HepG2 (cell line): Measurements from ENCODE around the gene CDC14B. TPM values are rescaled to one million over a fixed set of nuclear protein-coding genes. Genes with fewer than 3 reads are reported as not detected.

ENCODE experiments used
- ADNP ChIP-seq: sonication (generic); formaldehyde crosslinking; IDR thresholded peaks from 2 replicates; pipeline ENCODE4 v1.4.0; 2020; ENCODE audit warnings: missing genetic modification reagents
- CBX5 ChIP-seq: sonication (generic); formaldehyde crosslinking; IDR thresholded peaks from 2 replicates; pipeline ENCODE4 v1.4.0; 2020; ENCODE audit warnings: missing genetic modification reagents, borderline replicate concordance
- GABPB1 ChIP-seq: IDR thresholded peaks from 2 replicates; pipeline ENCODE4 v1.6.1; 2016; ENCODE audit warnings: mild to moderate bottlenecking, missing genetic modification reagents, moderate library complexity, missing compliant biosample characterization
- GATAD2A ChIP-seq: IDR thresholded peaks from 2 replicates; pipeline ENCODE4 v1.6.1; 2016
- KDM1A ChIP-seq: IDR thresholded peaks from 2 replicates; pipeline ENCODE4 v1.6.1; 2016; ENCODE audit warnings: missing compliant biosample characterization
- KDM3A ChIP-seq: IDR thresholded peaks from 2 replicates; pipeline ENCODE4 v1.6.1; 2018; ENCODE audit warnings: low read depth, missing compliant biosample characterization
- KMT2B ChIP-seq: IDR thresholded peaks from 2 replicates; pipeline ENCODE4 v1.6.1; 2016; ENCODE audit warnings: missing genetic modification reagents, missing compliant biosample characterization
- MAZ ChIP-seq, 2 experiments: sonication (generic) in 1 of 2; formaldehyde crosslinking in 1 of 2; IDR thresholded peaks; 2 replicates each; pipeline versions ENCODE4 v1.5.0 to v1.6.1; 2012 to 2020; ENCODE audit warnings: low read depth in 2 of 2, mild to moderate bottlenecking in 2 of 2, borderline replicate concordance in 1 of 2, improper control_type of control experiment in 1 of 2, low read length in 1 of 2, missing genetic modification reagents in 1 of 2, moderate library complexity in 1 of 2
- MED13 ChIP-seq: sonication (generic); formaldehyde crosslinking; IDR thresholded peaks from 2 replicates; pipeline ENCODE4 v1.5.0; 2020; ENCODE audit warnings: missing genetic modification reagents
- NONO ChIP-seq, 2 experiments: fragments of 450-650 bp in 1 of 2; sonication (generic) in 1 of 2; formaldehyde crosslinking in 1 of 2; IDR thresholded peaks in 1 of 2; conservative IDR thresholded peaks in 1 of 2; 2 replicates each; pipeline versions ENCODE4 v1.6.1 to v1.8.0; 2017 to 2022; ENCODE audit warnings: mild to moderate bottlenecking in 1 of 2, missing genetic modification reagents in 1 of 2, moderate library complexity in 1 of 2
- NR2F6 ChIP-seq, 2 experiments: IDR thresholded peaks; 2 replicates each; pipeline ENCODE4 v1.6.1; 2016; ENCODE audit warnings: antibody characterized with exemption in 1 of 2, mild to moderate bottlenecking in 1 of 2
- POLR2A ChIP-seq, 2 experiments: IDR thresholded peaks; 2 replicates each; pipeline ENCODE4 v1.6.1; 2011; ENCODE audit warnings: low read depth in 2 of 2, low read length in 2 of 2, mild to moderate bottlenecking in 1 of 2, moderate library complexity in 1 of 2; ENCODE audit not compliant: insufficient read depth in 1 of 2
- RBM39 ChIP-seq: fragments of 200-400 bp; formaldehyde crosslinking; IDR thresholded peaks from one replicate; pipeline ENCODE4 v1.6.1; 2018; ENCODE audit warnings: antibody characterized with exemption, mild to moderate bottlenecking, low read depth, low read length; ENCODE audit not compliant: poor library complexity, severe bottlenecking
- RFX5 ChIP-seq: IDR thresholded peaks from 2 replicates; pipeline ENCODE4 v1.6.1; 2011; ENCODE audit warnings: low read depth, low read length, improper control_type of control experiment
- SKI ChIP-seq: fragments of 450-650 bp; IDR thresholded peaks from one replicate; pipeline ENCODE4 v1.6.1; 2018; ENCODE audit warnings: mild to moderate bottlenecking; ENCODE audit not compliant: partially characterized antibody
- SSRP1 ChIP-seq: IDR thresholded peaks from 2 replicates; pipeline ENCODE4 v1.6.1; 2016; ENCODE audit warnings: control low read depth
- THYN1 ChIP-seq: sonication (generic); formaldehyde crosslinking; IDR thresholded peaks from 2 replicates; pipeline ENCODE4 v1.8.1; 2023; ENCODE audit warnings: low read depth, mild to moderate bottlenecking, moderate library complexity, missing genetic modification reagents, borderline replicate concordance
- ZFP37 ChIP-seq: sonication (generic); formaldehyde crosslinking; IDR thresholded peaks from 2 replicates; pipeline ENCODE4 v1.4.0; 2020; ENCODE audit warnings: missing genetic modification reagents, borderline replicate concordance
- ZFP41 ChIP-seq: sonication (generic); formaldehyde crosslinking; IDR thresholded peaks from 2 replicates; pipeline ENCODE4 v1.4.0; 2020; ENCODE audit warnings: mild to moderate bottlenecking, missing genetic modification reagents, borderline replicate concordance
- ZMAT3 ChIP-seq: sonication (generic); formaldehyde crosslinking; conservative IDR thresholded peaks from 2 replicates; pipeline ENCODE4 v1.7.0; 2021; ENCODE audit warnings: missing genetic modification reagents
- ZNF607 ChIP-seq: sonication (generic); formaldehyde crosslinking; IDR thresholded peaks from 2 replicates; pipeline ENCODE4 v1.5.1; 2020; ENCODE audit warnings: missing genetic modification reagents, mild to moderate bottlenecking, borderline replicate concordance
- ZNF616 ChIP-seq: sonication (generic); formaldehyde crosslinking; IDR thresholded peaks from 2 replicates; pipeline ENCODE4 v1.5.0; 2020; ENCODE audit warnings: low read depth, mild to moderate bottlenecking, missing genetic modification reagents
- ZNF891 ChIP-seq: sonication (generic); formaldehyde crosslinking; IDR thresholded peaks from 2 replicates; pipeline ENCODE4 v1.5.0; 2020; ENCODE audit warnings: mild to moderate bottlenecking, missing genetic modification reagents
- polyA plus RNA-seq, 8 experiments: library from polyadenylated mRNA; depleted of rRNA in 3 of 8; stranded (reverse) in 7 of 8; unstranded in 1 of 8; fragments of >200 nt; fragmentation: Illumina TruSeq in 4 of 8; extraction: Trizol in 4 of 8; gene quantifications; 2 replicates each; pipeline versions ENCODE4 v1.2.1 to v1.2.3, GENCODE V29; 2011 to 2016; ENCODE audit warnings: low read depth in 4 of 8, missing spikeins in 1 of 8, mixed read lengths in 1 of 8; ENCODE audit not compliant: insufficient read depth in 1 of 8
- total RNA-seq, 5 experiments: library from RNA; depleted of rRNA; stranded (reverse); fragments of >200 nt; fragmentation: Illumina TruSeq; extraction: Trizol; gene quantifications; 2 replicates each; pipeline ENCODE4 v1.2.3, GENCODE V29; 2016; ENCODE audit warnings: low read depth in 1 of 5
- TF ChIP-seq, protein P1 (sequence below): sonication (generic); formaldehyde crosslinking; IDR thresholded peaks from 2 replicates; pipeline ENCODE4 v1.8.1; 2023; ENCODE audit warnings: mild to moderate bottlenecking, inconsistent platforms, moderate library complexity, missing genetic modification reagents, borderline replicate concordance
- TF ChIP-seq, protein P2 (sequence below): sonication (generic); formaldehyde crosslinking; IDR thresholded peaks from 2 replicates; pipeline ENCODE4 v1.8.0; 2022; ENCODE audit warnings: mild to moderate bottlenecking, missing genetic modification reagents, moderate library complexity
- TF ChIP-seq, protein P3 (sequence below): IDR thresholded peaks from 2 replicates; pipeline ENCODE4 v1.6.1; 2016; ENCODE audit warnings: mild to moderate bottlenecking, missing biosample characterization, missing genetic modification reagents
- TF ChIP-seq, protein P4 (sequence below): sonication (generic); formaldehyde crosslinking; IDR thresholded peaks from 2 replicates; pipeline ENCODE4 v1.9.0; 2021; ENCODE audit warnings: missing genetic modification reagents, mild to moderate bottlenecking, borderline replicate concordance

Gene CDC14B
- total and polyA plus RNA-seq, 2 of the 13 experiments (the other 11 are each of a cell fraction or from before 2014, with no cell fraction given), result 25.8 to 33.3 TPM

DNA sequence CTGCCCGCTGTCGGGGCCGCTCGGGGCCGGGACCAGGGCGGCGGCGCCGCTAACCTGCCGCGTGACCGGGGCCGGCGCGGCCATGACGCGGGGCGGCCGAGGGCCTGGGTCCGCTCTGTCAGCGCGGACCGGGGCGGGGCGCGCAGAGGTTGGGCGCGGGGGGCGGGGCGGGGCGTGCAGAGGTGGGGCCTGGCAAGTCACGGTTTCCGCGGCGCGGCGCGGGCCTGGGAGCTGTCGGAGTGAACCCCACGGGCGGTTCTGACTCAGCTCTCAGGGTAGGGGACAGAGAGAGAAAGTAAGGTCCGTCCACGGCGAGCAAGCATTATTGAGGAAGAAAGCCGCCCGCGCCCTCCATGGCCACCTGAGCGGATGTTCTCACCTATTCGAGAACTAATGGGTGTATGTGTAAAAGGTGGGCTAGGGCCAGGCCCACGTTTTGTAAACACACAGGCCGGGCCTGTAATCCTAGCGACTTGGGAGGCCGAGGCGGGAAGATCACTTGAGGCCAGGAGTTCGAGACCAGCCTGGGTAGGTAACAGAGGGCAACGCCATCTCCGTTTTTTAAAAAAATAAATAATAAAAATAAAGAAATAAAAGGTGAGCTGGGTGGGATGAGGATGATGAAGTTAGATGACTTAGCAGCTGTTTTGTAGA lies 35.7 kb upstream of the CDC14B start, which contains the start of gene PRXL2C (continued):
- no peak for TF ChIP-seq NR2F6 (IDR thresholded peaks at IDR 0.05)
- no peak for TF ChIP-seq NR2F6 (CRISPR knock-in tag; IDR thresholded peaks at IDR 0.05)
- TF ChIP-seq, protein P1, sequence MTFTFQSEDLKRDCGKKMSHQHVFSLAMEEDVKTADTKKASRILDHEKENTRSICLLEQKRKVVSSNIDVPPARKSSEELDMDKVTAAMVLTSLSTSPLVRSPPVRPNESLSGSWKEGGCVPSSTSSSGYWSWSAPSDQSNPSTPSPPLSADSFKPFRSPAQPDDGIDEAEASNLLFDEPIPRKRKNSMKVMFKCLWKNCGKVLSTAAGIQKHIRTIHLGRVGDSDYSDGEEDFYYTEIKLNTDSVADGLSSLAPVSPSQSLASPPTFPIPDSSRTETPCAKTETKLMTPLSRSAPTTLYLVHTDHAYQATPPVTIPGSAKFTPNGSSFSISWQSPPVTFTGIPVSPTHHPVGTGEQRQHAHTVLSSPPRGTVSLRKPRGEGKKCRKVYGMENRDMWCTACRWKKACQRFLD (CRISPR knock-in tag), result no peak
- no peak for TF ChIP-seq SKI
- no peak for TF ChIP-seq RFX5
- TF ChIP-seq CBX5, result 0 out of 2 replicates have a peak, but pooled peaks have one; percentile 63
- no peak for TF ChIP-seq ZFP41 (CRISPR knock-in tag)
- no peak for TF ChIP-seq SSRP1 (CRISPR knock-in tag)
- TF ChIP-seq, protein P2, sequence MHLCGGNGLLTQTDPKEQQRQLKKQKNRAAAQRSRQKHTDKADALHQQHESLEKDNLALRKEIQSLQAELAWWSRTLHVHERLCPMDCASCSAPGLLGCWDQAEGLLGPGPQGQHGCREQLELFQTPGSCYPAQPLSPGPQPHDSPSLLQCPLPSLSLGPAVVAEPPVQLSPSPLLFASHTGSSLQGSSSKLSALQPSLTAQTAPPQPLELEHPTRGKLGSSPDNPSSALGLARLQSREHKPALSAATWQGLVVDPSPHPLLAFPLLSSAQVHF, result no peak
- TF ChIP-seq MED13 (CRISPR knock-in tag), result no peak
- 0 out of 2 replicates have a peak, but pooled peaks have one; percentile 28 for TF ChIP-seq KDM1A (CRISPR knock-in tag)
- no peak; a peak in 1 of 4 replicates for TF ChIP-seq POLR2A (IDR thresholded peaks at IDR 0.05; ENCODE audit: insufficient read depth in 1 of 2, low read depth in 2 of 2, low read length in 2 of 2)
- TF ChIP-seq MAZ (IDR thresholded peaks at IDR 0.05; ENCODE audit: borderline replicate concordance, low read depth, low read length), result no peak
- peak; percentile 56; the same call in 1 of the 2 replicates for TF ChIP-seq MAZ (CRISPR knock-in tag; IDR thresholded peaks at IDR 0.05; ENCODE audit: low read depth)
- no peak for TF ChIP-seq ZFP37 (CRISPR knock-in tag)
- TF ChIP-seq GATAD2A, result peak; percentile 47
- TF ChIP-seq THYN1, result no peak
- TF ChIP-seq, protein P3, sequence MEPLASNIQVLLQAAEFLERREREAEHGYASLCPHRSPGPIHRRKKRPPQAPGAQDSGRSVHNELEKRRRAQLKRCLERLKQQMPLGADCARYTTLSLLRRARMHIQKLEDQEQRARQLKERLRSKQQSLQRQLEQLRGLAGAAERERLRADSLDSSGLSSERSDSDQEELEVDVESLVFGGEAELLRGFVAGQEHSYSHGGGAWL (CRISPR knock-in tag), result no peak
- 0 out of 2 replicates have a peak, but pooled peaks have one; percentile 8 for TF ChIP-seq GABPB1 (CRISPR knock-in tag)
- TF ChIP-seq NONO (IDR thresholded peaks at IDR 0.05), result no peak
- TF ChIP-seq NONO (CRISPR knock-in tag; conservative IDR thresholded peaks at IDR 0.05), result no peak
- TF ChIP-seq ZNF607, result peak; percentile 55; the same call in 1 of the 2 replicates
- 0 out of 2 replicates have a peak, but pooled peaks have one; percentile 14 for TF ChIP-seq ZNF616 (CRISPR knock-in tag)
- no peak for TF ChIP-seq ZNF891
- no peak for TF ChIP-seq KDM3A (CRISPR knock-in tag)
- no peak for TF ChIP-seq RBM39
- no peak for TF ChIP-seq KMT2B (CRISPR knock-in tag)
- no peak for TF ChIP-seq ZMAT3 (CRISPR knock-in tag)
- TF ChIP-seq, protein P4, sequence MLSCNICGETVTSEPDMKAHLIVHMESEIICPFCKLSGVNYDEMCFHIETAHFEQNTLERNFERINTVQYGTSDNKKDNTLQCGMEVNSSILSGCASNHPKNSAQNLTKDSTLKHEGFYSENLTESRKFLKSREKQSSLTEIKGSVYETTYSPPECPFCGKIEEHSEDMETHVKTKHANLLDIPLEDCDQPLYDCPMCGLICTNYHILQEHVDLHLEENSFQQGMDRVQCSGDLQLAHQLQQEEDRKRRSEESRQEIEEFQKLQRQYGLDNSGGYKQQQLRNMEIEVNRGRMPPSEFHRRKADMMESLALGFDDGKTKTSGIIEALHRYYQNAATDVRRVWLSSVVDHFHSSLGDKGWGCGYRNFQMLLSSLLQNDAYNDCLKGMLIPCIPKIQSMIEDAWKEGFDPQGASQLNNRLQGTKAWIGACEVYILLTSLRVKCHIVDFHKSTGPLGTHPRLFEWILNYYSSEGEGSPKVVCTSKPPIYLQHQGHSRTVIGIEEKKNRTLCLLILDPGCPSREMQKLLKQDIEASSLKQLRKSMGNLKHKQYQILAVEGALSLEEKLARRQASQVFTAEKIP (CRISPR knock-in tag), result no peak
- TF ChIP-seq ADNP, result peak; percentile 77; the same call in 1 of the 2 replicates
